Osteoblast (primary cell): ENCODE measurements around the gene KIAA1210. TPM values are rescaled to one million over a fixed set of nuclear protein-coding genes. Genes with fewer than 3 reads are reported as not detected.
A peak's percentile ranks its signal among the peaks of the same experiment; 100 is the strongest.

Experiments used
- DNase-seq: peaks from one replicate; pipeline ENCODE4 v3.0.0; 2011; ENCODE audit warnings: low spot score, mixed read lengths; ENCODE audit not compliant: insufficient read length; ENCODE audit errors: missing footprints
- H2AFZ ChIP-seq: 2 replicates; pipeline ENCODE4 v1.6.0; 2011; ENCODE audit warnings: mild to moderate bottlenecking, low read length
- H3K27ac ChIP-seq: 2 replicates; pipeline ENCODE4 v1.5.1; 2011; ENCODE audit warnings: mild to moderate bottlenecking, low read depth, low read length, moderate library complexity
- H3K27me3 ChIP-seq: 2 replicates; pipeline ENCODE4 v1.6.0; 2012; ENCODE audit warnings: mild to moderate bottlenecking, control low read depth, inconsistent platforms, low read length, moderate library complexity; ENCODE audit not compliant: insufficient read depth
- H3K36me3 ChIP-seq: 2 replicates; pipeline ENCODE4 v1.5.1; 2011; ENCODE audit warnings: mild to moderate bottlenecking, low read length, control low read depth, moderate library complexity; ENCODE audit not compliant: insufficient read depth
- H3K4me1 ChIP-seq: 2 replicates; pipeline ENCODE4 v1.5.1; 2011; ENCODE audit warnings: mild to moderate bottlenecking, low read length, control low read depth, moderate library complexity; ENCODE audit not compliant: insufficient read depth
- H3K4me2 ChIP-seq: 2 replicates; pipeline ENCODE4 v1.6.0; 2011; ENCODE audit warnings: mild to moderate bottlenecking, low read length; ENCODE audit not compliant: insufficient read depth
- H3K4me3 ChIP-seq: fragments of 200-600 bp; sonication (generic); 3 replicates; pipeline ENCODE4 v1.5.1; 2012; ENCODE audit warnings: mild to moderate bottlenecking, low read length, inconsistent platforms; ENCODE audit not compliant: insufficient read depth
- H3K79me2 ChIP-seq: 2 replicates; pipeline ENCODE4 v1.6.0; 2012; ENCODE audit warnings: mild to moderate bottlenecking, low read length, control low read depth, inconsistent platforms; ENCODE audit not compliant: insufficient read depth
- H3K9me3 ChIP-seq: 2 replicates; pipeline ENCODE4 v1.5.1; 2011; ENCODE audit warnings: low read depth, low read length, control low read depth
- H4K20me1 ChIP-seq: 2 replicates; pipeline ENCODE4 v1.6.0; 2012; ENCODE audit warnings: mild to moderate bottlenecking, low read length, control low read depth; ENCODE audit not compliant: insufficient read depth
- CTCF ChIP-seq: IDR thresholded peaks from 2 replicates; pipeline ENCODE4 v1.5.1; 2011; ENCODE audit warnings: mild to moderate bottlenecking, low read depth, low read length, moderate library complexity; ENCODE audit errors: extremely low read depth
- total RNA-seq: library from RNA; depleted of rRNA; stranded (reverse); fragments of >200 nt; gene quantifications from 2 replicates; pipeline ENCODE4 v1.2.3, GENCODE V29; 2012

Gene KIAA1210
- total RNA-seq, 1 donor, result not detected

- H3K79me2 ChIP-seq, result no peaks in the 10 kb centered on the region
- TF ChIP-seq CTCF, result no peak
- H3K4me2 ChIP-seq, result no peak overlapping the region
- no peak overlapping the region for H2AFZ ChIP-seq
- no peak overlapping the region for H3K4me3 ChIP-seq
- no peak overlapping the region for H3K27ac ChIP-seq
- no peak for DNase-seq
- peaks cover 4% of the 10 kb centered on the region for H3K4me1 ChIP-seq
- H3K36me3 ChIP-seq, result no peaks in the 10 kb centered on the region
- no peaks in the 10 kb centered on the region for H4K20me1 ChIP-seq
- H3K9me3 ChIP-seq, result no peaks in the 10 kb centered on the region
- peaks cover 20% of the 10 kb centered on the region for H3K27me3 ChIP-seq
These were observed 31.7 kb downstream of the KIAA1210 start for GRCh38 chrX:119095936-119096335.

- TF ChIP-seq CTCF, result no peak
- Histone ChIP-seq H3K4me3 (no peak overlapping the region), H3K27me3 (peaks cover 16% of the 10 kb centered on the region), H3K4me2 (no peak overlapping the region), H4K20me1 (no peaks in the 10 kb centered on the region), H3K4me1 (peaks cover 4% of the 10 kb centered on the region), H3K79me2 (no peaks in the 10 kb centered on the region), H3K36me3 (no peaks in the 10 kb centered on the region), H2AFZ (no peak overlapping the region), H3K9me3 (no peaks in the 10 kb centered on the region), H3K27ac (no peak overlapping the region)
- DNase-seq, result no peak
These were observed 32.8 kb downstream of the KIAA1210 start for GRCh38 chrX:119094819-119095218.

GRCh38 chrX:119093991-119094735 lies 33.4 kb downstream of the KIAA1210 start:
- peaks cover 4% of the 10 kb centered on the region for H3K4me1 ChIP-seq
- H3K79me2 ChIP-seq, result no peaks in the 10 kb centered on the region
- no peak overlapping the region for H3K4me3 ChIP-seq
- no peaks in the 10 kb centered on the region for H3K36me3 ChIP-seq
- H3K27ac ChIP-seq, result no peak overlapping the region
- DNase-seq, result peak; percentile 34
- no peak overlapping the region for H2AFZ ChIP-seq
- no peaks in the 10 kb centered on the region for H4K20me1 ChIP-seq
- no peak for TF ChIP-seq CTCF
- peaks cover 11% of the 10 kb centered on the region for H3K27me3 ChIP-seq
- H3K4me2 ChIP-seq, result no peak overlapping the region
- H3K9me3 ChIP-seq, result no peaks in the 10 kb centered on the region

GRCh38 chrX:119090627-119091026 lies 37.0 kb downstream of the KIAA1210 start:
- no peak for TF ChIP-seq CTCF
- Histone ChIP-seq H3K36me3 (no peaks in the 10 kb centered on the region), H3K9me3 (no peaks in the 10 kb centered on the region), H3K4me1 (peaks cover 4% of the 10 kb centered on the region), H4K20me1 (no peaks in the 10 kb centered on the region), H3K79me2 (no peaks in the 10 kb centered on the region), H3K27me3 (peaks cover 18% of the 10 kb centered on the region), H3K4me2 (no peak overlapping the region), H3K27ac (no peak overlapping the region), H3K4me3 (no peak overlapping the region), H2AFZ (no peak overlapping the region)
- DNase-seq, result no peak
